Measurements from ENCODE around the gene DICER1.

- TF ChIP-seq CTCF (IDR thresholded peaks at IDR 0.05; ENCODE audit: low read depth, low read length, poor library complexity, severe bottlenecking) (no peak), EZH2phosphoT487 (IDR thresholded peaks at IDR 0.05; ENCODE audit: borderline replicate concordance, low read length) (no peak)
These were observed 42.1 kb upstream of the DICER1 start for GRCh38 chr14:95199298-95199983.

All from DOHH2 (cell line).